WTC11 (cell line): ENCODE data around the gene PTPN12. TPM values are rescaled to one million over a fixed set of nuclear protein-coding genes. Genes with fewer than 3 reads are reported as not detected.

Experiments
- ATAC-seq: fragments of 200-7000 bp; cut with Tn5 transposase; 2 replicates; pipeline ENCODE4 v1.10.0; 2021; ENCODE audit warnings: mild to moderate bottlenecking, moderate library complexity
- CTCF ChIA-PET: fragments of 300-600 bp; sonication (Branson Sonifier 250); formaldehyde crosslinking; loops from one replicate; lab custom pipeline; 2021; ENCODE audit warnings: antibody characterized with exemption; lab: Charles Lee
- POLR2A ChIA-PET: fragments of 350-600 bp; sonication (Branson Sonifier 250); formaldehyde crosslinking; loops from one replicate; lab custom pipeline; 2021; ENCODE audit warnings: antibody characterized with exemption; lab: Charles Lee
- DNase-seq: peaks from one replicate; pipeline ENCODE4 v3.0.0; 2021; ENCODE audit warnings: low spot score
- H3K27ac Mint-ChIP-seq: 2 replicates; pipeline ENCODE4 v1.8.0; 2021; ENCODE audit warnings: mixed read lengths
- H3K27me3 Mint-ChIP-seq: 2 replicates; pipeline ENCODE4 v1.8.0; 2021; ENCODE audit warnings: low read depth, mild to moderate bottlenecking, moderate library complexity, mixed read lengths
- H3K36me3 Mint-ChIP-seq: 2 replicates; pipeline ENCODE4 v1.8.0; 2021; ENCODE audit warnings: mixed read lengths
- H3K4me1 Mint-ChIP-seq: 2 replicates; pipeline ENCODE4 v1.8.0; 2022; ENCODE audit warnings: mixed read lengths
- H3K4me3 Mint-ChIP-seq: 2 replicates; pipeline ENCODE4 v1.8.0; 2021; ENCODE audit warnings: mild to moderate bottlenecking, moderate library complexity, mixed read lengths
- H3K9me3 Mint-ChIP-seq: 2 replicates; pipeline ENCODE4 v1.8.0; 2021; ENCODE audit warnings: mixed read lengths
- ATF3 ChIP-seq: sonication (generic); formaldehyde crosslinking; conservative IDR thresholded peaks from 2 replicates; pipeline ENCODE4 v1.8.1; 2022; ENCODE audit warnings: mild to moderate bottlenecking, missing genetic modification reagents
- ELF4 ChIP-seq: sonication (generic); formaldehyde crosslinking; IDR thresholded peaks from 2 replicates; pipeline ENCODE4 v1.8.1; 2022; ENCODE audit warnings: low read depth, mild to moderate bottlenecking, moderate library complexity, missing genetic modification reagents
- FOXJ3 ChIP-seq: sonication (generic); formaldehyde crosslinking; IDR thresholded peaks from 2 replicates; pipeline ENCODE4 v1.9.0; 2021; ENCODE audit warnings: missing genetic modification reagents, mild to moderate bottlenecking, borderline replicate concordance
- FOXP4 ChIP-seq: sonication (generic); formaldehyde crosslinking; IDR thresholded peaks from 2 replicates; pipeline ENCODE4 v1.8.0; 2022; ENCODE audit warnings: mild to moderate bottlenecking, missing genetic modification reagents
- GRHL2 ChIP-seq: fragments of 250-450 bp; sonication (Bioruptor Pico); IDR thresholded peaks from 2 replicates; pipeline ENCODE4 v1.8.0; 2022; ENCODE audit warnings: mild to moderate bottlenecking, moderate library complexity; ENCODE audit not compliant: insufficient replicate concordance, severe bottlenecking
- HMGXB4 ChIP-seq: sonication (generic); formaldehyde crosslinking; IDR thresholded peaks from 2 replicates; pipeline ENCODE4 v1.8.1; 2023; ENCODE audit warnings: mild to moderate bottlenecking, moderate library complexity, missing genetic modification reagents
- KAT7 ChIP-seq: sonication (generic); formaldehyde crosslinking; IDR thresholded peaks from 2 replicates; pipeline ENCODE4 v1.8.1; 2023; ENCODE audit warnings: missing genetic modification reagents, mild to moderate bottlenecking, borderline replicate concordance
- PRRX2 ChIP-seq: fragments of 250-450 bp; sonication (Bioruptor Pico); IDR thresholded peaks from 2 replicates; pipeline ENCODE4 v1.8.0; 2021; ENCODE audit warnings: mild to moderate bottlenecking
- SOX15 ChIP-seq: fragments of 250-450 bp; sonication (Bioruptor Pico); IDR thresholded peaks from 2 replicates; pipeline ENCODE4 v1.9.0; 2021; ENCODE audit warnings: mild to moderate bottlenecking
- TEAD4 ChIP-seq: sonication (generic); formaldehyde crosslinking; IDR thresholded peaks from 2 replicates; pipeline ENCODE4 v1.8.0; 2022; ENCODE audit warnings: mild to moderate bottlenecking, missing genetic modification reagents
- TP53 ChIP-seq: sonication (generic); formaldehyde crosslinking; IDR thresholded peaks from 2 replicates; pipeline ENCODE4 v1.8.1; 2023; ENCODE audit warnings: mild to moderate bottlenecking, missing genetic modification reagents
- ZBTB43 ChIP-seq: sonication (generic); formaldehyde crosslinking; IDR thresholded peaks from 2 replicates; pipeline ENCODE4 v1.8.1; 2023; ENCODE audit warnings: mild to moderate bottlenecking, missing genetic modification reagents
- ZMAT4 ChIP-seq: fragments of 250-450 bp; sonication (Bioruptor Pico); IDR thresholded peaks from 2 replicates; pipeline ENCODE4 v1.9.0; 2021; ENCODE audit warnings: mild to moderate bottlenecking
- ZNF121 ChIP-seq: sonication (generic); formaldehyde crosslinking; IDR thresholded peaks from 2 replicates; pipeline ENCODE4 v1.8.0; 2023; ENCODE audit warnings: missing genetic modification reagents
- ZNF281 ChIP-seq: sonication (generic); formaldehyde crosslinking; IDR thresholded peaks from 2 replicates; pipeline ENCODE4 v1.8.0; 2023; ENCODE audit warnings: mild to moderate bottlenecking, missing genetic modification reagents
- ZNF423 ChIP-seq: fragments of 250-450 bp; sonication (Bioruptor Pico); IDR thresholded peaks from 2 replicates; pipeline ENCODE4 v2.1.2; 2022; ENCODE audit warnings: mild to moderate bottlenecking, moderate library complexity
- ZNF512 ChIP-seq: sonication (generic); formaldehyde crosslinking; IDR thresholded peaks from 2 replicates; pipeline ENCODE4 v1.8.1; 2022; ENCODE audit warnings: missing genetic modification reagents, borderline replicate concordance
- ZNF532 ChIP-seq: fragments of 250-450 bp; sonication (Bioruptor Pico); IDR thresholded peaks from 2 replicates; pipeline ENCODE4 v1.9.0; 2021; ENCODE audit warnings: mild to moderate bottlenecking, borderline replicate concordance
- total RNA-seq: library from RNA; stranded (reverse); gene quantifications from 3 replicates; pipeline ENCODE4 v1.2.3, GENCODE V29; 2021

The PTPN12 gene
- total RNA-seq, 1 experiment from 2014 or later = 102 TPM

- Mint-ChIP-seq H3K27ac (peak overlapping the region; percentile 8; the same call in 1 of the 2 replicates), H3K4me3 (no peak overlapping the region), H3K36me3 (peaks cover 26% of the 10 kb centered on the region), H3K4me1 (peaks cover 43% of the 10 kb centered on the region), H3K9me3 (no peaks in the 10 kb centered on the region), H3K27me3 (no peaks in the 10 kb centered on the region)
- no peak for ATAC-seq
- CTCF ChIA-PET = no interaction called here
- no peak for DNase-seq
- TF ChIP-seq PRRX2 (no peak), KAT7 (CRISPR knock-in tag) (no peak), FOXJ3 (CRISPR knock-in tag) (no peak), ZNF121 (CRISPR knock-in tag) (peak; percentile 81)
- TF ChIP-seq, all 79 proteins: peak for 1
- POLR2A ChIA-PET = no interaction called here
Measured at GRCh38 chr7:77569514-77570232, 32.6 kb downstream of the PTPN12 start.

GRCh38 chr7:77570330-77571011 lies 33.4 kb downstream of the PTPN12 start:
- Mint-ChIP-seq H3K4me1 (peaks cover 35% of the 10 kb centered on the region), H3K36me3 (peaks cover 28% of the 10 kb centered on the region), H3K4me3 (no peak overlapping the region; the same call in 1 of the 2 replicates), H3K27me3 (no peaks in the 10 kb centered on the region), H3K27ac (peak overlapping the region; percentile 76), H3K9me3 (no peaks in the 10 kb centered on the region)
- ATAC-seq (no peak), DNase-seq (no peak)
- POLR2A ChIA-PET = no interaction called here
- CTCF ChIA-PET = no interaction called here
- TF ChIP-seq ZNF423 (CRISPR knock-in tag) = no peak
- no peak for TF ChIP-seq ZNF281 (CRISPR knock-in tag)
- no peak for TF ChIP-seq ZBTB43 (CRISPR knock-in tag)
- no peak for TF ChIP-seq FOXP4 (CRISPR knock-in tag)
- TF ChIP-seq TEAD4 = no peak
- TF ChIP-seq ZNF532 (CRISPR knock-in tag) = no peak
- TF ChIP-seq ZNF512 (CRISPR knock-in tag) = no peak
- no peak for TF ChIP-seq SOX15 (CRISPR knock-in tag)
- TF ChIP-seq ELF4 (CRISPR knock-in tag) = no peak
- no peak for TF ChIP-seq ATF3 (CRISPR knock-in tag)
- TF ChIP-seq ZMAT4 = no peak
- TF ChIP-seq TP53 (CRISPR knock-in tag) = no peak
- no peak for TF ChIP-seq GRHL2 (CRISPR knock-in tag)
- no peak for TF ChIP-seq HMGXB4 (CRISPR knock-in tag)
